ENCODE data around the gene WDR6.

Gene WDR6

DNA sequence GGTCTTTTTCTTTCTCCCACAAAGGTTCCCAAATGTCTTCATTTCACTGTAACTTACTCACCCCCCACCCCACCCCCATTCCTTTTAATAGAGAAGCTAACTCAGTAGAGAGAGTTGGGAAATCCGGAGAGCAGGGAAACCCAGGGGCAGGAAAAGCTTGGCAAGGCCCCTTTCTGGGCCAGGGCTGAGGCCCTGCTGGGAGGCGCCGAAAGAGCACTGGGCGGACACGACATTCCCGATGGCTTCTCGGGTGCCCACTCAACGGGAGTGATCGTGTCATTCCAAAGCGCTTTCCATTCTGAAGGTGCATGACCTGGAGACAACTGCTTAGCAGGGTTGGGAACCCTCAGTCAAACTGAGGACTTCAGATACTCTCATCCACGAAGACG, 12.7 kb downstream of the WDR6 start:
- peaks cover 42% of the 10 kb centered on the region for H3K4me1 Mint-ChIP-seq
- peak overlapping the region; percentile 77 for H3K27ac Mint-ChIP-seq
- no peaks in the 10 kb centered on the region for H3K27me3 Mint-ChIP-seq
- peaks cover 4% of the 10 kb centered on the region for H3K36me3 Mint-ChIP-seq
- peak overlapping the region; percentile 99 for H3K4me3 Mint-ChIP-seq
- H3K9me3 Mint-ChIP-seq = no peaks in the 10 kb centered on the region

- Mint-ChIP-seq H3K4me1 (peaks cover 48% of the 10 kb centered on the region), H3K27ac (peak overlapping the region; percentile 77), H3K27me3 (no peaks in the 10 kb centered on the region), H3K9me3 (no peaks in the 10 kb centered on the region), H3K4me3 (peak overlapping the region; percentile 99), H3K36me3 (peaks cover 6% of the 10 kb centered on the region)
Measured at GRCh38 chr3:49020330-49021212, 13.4 kb downstream of the WDR6 start.

DNA sequence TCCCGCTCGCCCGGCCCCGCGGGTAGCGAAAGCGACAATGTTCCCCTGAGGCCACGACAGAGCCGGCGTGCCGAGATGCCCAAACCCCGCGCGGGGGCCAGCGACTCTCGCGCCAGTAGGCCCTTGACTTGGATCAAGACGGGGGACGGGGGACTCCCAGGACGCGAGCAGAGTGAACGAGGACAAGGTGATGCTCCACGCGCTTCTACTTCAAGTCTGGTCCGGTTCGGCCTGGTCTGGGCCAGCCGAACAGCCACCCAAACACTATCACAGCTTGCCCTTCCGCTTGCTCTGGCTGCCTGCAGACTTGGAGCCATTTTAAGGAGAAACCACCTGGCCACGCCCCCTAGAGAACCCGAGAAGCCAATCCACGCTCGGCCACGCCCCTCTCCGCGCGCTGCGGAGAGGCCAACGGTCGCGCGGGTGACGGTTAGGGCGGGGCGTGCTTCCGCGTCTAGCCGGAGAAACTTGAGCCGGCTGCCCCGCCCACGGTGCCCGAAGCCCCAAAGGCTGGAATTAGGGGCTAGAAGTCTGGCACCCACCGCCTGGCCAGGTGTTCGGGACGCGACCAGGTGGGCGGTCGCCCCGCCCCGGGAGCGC, 14.1 kb downstream of the WDR6 start:
- Mint-ChIP-seq H3K9me3 (no peaks in the 10 kb centered on the region), H3K4me3 (peak overlapping the region; percentile 99), H3K27me3 (no peaks in the 10 kb centered on the region), H3K27ac (peak overlapping the region; percentile 99), H3K36me3 (peaks cover 10% of the 10 kb centered on the region), H3K4me1 (peaks cover 51% of the 10 kb centered on the region)

GRCh38 chr3:49021813-49022687, 14.9 kb downstream of the WDR6 start, which contains the start of gene NDUFAF3:
Gene NDUFAF3, plus strand, starts transcription at chr3:49022121. Its CDS starts 24 bp downstream, at chr3:49022145.
- Mint-ChIP-seq H3K27me3 (no peaks in the 10 kb centered on the region), H3K27ac (peak within 1 kb of the TSS; percentile 99), H3K4me1 (peaks cover 55% of the 10 kb centered on the region), H3K9me3 (no peaks in the 10 kb centered on the region), H3K36me3 (peaks cover 13% of the 10 kb centered on the region), H3K4me3 (peak within 1 kb of the TSS; percentile 99)

- peaks cover 16% of the 10 kb centered on the region for H3K36me3 Mint-ChIP-seq
- H3K27ac Mint-ChIP-seq = peak overlapping the region; percentile 93
- peak overlapping the region; percentile 95 for H3K4me3 Mint-ChIP-seq
- peaks cover 54% of the 10 kb centered on the region for H3K4me1 Mint-ChIP-seq
- H3K9me3 Mint-ChIP-seq = no peaks in the 10 kb centered on the region
- H3K27me3 Mint-ChIP-seq = no peaks in the 10 kb centered on the region
Measured at GRCh38 chr3:49022688-49023171, 15.5 kb downstream of the WDR6 start.

GRCh38 chr3:49023775-49024174, 16.6 kb downstream of the WDR6 start:
- H3K9me3 Mint-ChIP-seq = no peaks in the 10 kb centered on the region

DNA sequence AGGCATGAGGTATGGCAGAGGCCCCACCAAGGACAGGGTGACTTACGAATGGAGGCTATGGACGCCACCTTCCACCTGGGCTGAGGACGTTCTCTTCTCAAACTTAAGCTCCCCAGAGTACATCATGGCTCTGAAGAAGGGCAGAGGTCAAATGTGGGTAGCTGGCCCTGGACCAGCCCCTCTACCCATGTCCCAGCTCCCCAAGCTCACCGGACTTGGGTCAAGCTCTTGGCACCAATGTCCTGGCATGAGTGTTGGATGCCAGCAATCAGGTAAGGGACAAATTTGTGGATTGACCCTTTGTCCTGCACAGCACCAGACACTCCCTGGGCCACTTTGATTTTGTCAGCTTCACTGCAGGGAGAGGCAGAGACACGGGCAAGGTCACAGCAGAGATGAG, 17.3 kb downstream of the WDR6 start:
- no peaks in the 10 kb centered on the region for H3K27me3 Mint-ChIP-seq
- H3K4me1 Mint-ChIP-seq = peaks cover 65% of the 10 kb centered on the region
- no peak overlapping the region for H3K4me3 Mint-ChIP-seq
- peaks cover 24% of the 10 kb centered on the region for H3K36me3 Mint-ChIP-seq
- H3K9me3 Mint-ChIP-seq = no peaks in the 10 kb centered on the region
- H3K27ac Mint-ChIP-seq = no peak overlapping the region

More at GRCh38 chr3:49023775-49024174, 16.6 kb downstream of the WDR6 start:
- Mint-ChIP-seq H3K4me3 (peak overlapping the region; percentile 95), H3K27ac (no peak overlapping the region), H3K4me1 (peaks cover 62% of the 10 kb centered on the region), H3K27me3 (no peaks in the 10 kb centered on the region), H3K36me3 (peaks cover 22% of the 10 kb centered on the region)

DNA sequence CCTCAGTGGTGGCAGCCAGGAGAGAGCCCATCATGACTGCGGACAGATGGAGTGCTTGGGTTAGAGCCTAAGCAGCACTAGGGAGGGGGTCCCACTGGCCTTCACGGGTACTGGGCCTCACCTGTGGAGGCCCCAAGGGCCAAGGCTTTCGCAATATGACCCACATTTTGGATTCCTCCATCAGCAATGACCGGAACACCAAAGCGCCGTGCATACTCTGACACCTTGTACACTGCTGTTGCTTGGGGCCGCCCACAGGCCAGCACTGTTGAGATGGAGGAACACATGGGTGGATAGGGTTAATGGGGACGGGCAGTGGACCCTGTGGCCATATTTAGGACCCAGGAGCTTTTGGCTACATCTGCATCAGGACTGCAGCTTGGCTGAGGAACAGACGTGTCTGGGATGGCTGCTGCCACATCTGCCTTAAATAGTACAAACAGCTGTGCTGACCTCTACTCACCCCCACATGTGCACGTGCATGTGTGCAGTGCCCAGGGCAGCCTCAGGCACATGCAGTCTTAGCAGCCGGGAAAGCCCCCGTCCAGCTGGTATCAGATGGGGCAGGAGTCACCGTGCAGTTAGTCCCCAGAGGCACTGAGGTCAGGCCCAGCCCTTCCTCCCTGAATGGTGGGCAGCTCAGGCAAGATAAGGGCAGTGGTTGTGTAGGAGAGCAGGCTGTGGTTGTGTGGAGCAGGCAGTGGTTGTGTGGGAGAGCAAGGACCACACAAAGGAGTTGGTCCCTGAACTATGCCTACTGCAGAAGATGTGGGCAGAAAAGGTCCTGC, 18.0 kb downstream of the WDR6 start:
- H3K36me3 Mint-ChIP-seq = peaks cover 24% of the 10 kb centered on the region
- peak overlapping the region; percentile 72 for H3K4me3 Mint-ChIP-seq
- H3K27me3 Mint-ChIP-seq = no peaks in the 10 kb centered on the region
- H3K9me3 Mint-ChIP-seq = no peaks in the 10 kb centered on the region
- peak overlapping the region; percentile 89 for H3K27ac Mint-ChIP-seq
- peaks cover 61% of the 10 kb centered on the region for H3K4me1 Mint-ChIP-seq

- H3K4me3 Mint-ChIP-seq = peak overlapping the region; percentile 72
- H3K9me3 Mint-ChIP-seq = no peaks in the 10 kb centered on the region
- peaks cover 24% of the 10 kb centered on the region for H3K36me3 Mint-ChIP-seq
- H3K27ac Mint-ChIP-seq = peak overlapping the region; percentile 89
- peaks cover 59% of the 10 kb centered on the region for H3K4me1 Mint-ChIP-seq
- no peaks in the 10 kb centered on the region for H3K27me3 Mint-ChIP-seq
Measured at GRCh38 chr3:49025793-49026520, 18.8 kb downstream of the WDR6 start.

GRCh38 chr3:49026536-49026935, 19.3 kb downstream of the WDR6 start:
- H3K36me3 Mint-ChIP-seq = peaks cover 25% of the 10 kb centered on the region
- H3K27me3 Mint-ChIP-seq = no peaks in the 10 kb centered on the region
- no peaks in the 10 kb centered on the region for H3K9me3 Mint-ChIP-seq
- H3K4me1 Mint-ChIP-seq = peaks cover 55% of the 10 kb centered on the region
- H3K27ac Mint-ChIP-seq = peak overlapping the region; percentile 35
- H3K4me3 Mint-ChIP-seq = peak overlapping the region; percentile 26

GRCh38 chr3:49027634-49028033, 20.4 kb downstream of the WDR6 start:
- H3K27me3 Mint-ChIP-seq = no peaks in the 10 kb centered on the region
- peaks cover 55% of the 10 kb centered on the region for H3K4me1 Mint-ChIP-seq
- no peaks in the 10 kb centered on the region for H3K9me3 Mint-ChIP-seq
- H3K27ac Mint-ChIP-seq = peak overlapping the region; percentile 97
- peak overlapping the region; percentile 98 for H3K4me3 Mint-ChIP-seq
- peaks cover 24% of the 10 kb centered on the region for H3K36me3 Mint-ChIP-seq

GRCh38 chr3:49028298-49028672, 21.1 kb downstream of the WDR6 start:
- Mint-ChIP-seq H3K27ac (peak overlapping the region; percentile 97), H3K9me3 (no peaks in the 10 kb centered on the region), H3K36me3 (peaks cover 22% of the 10 kb centered on the region), H3K4me1 (peaks cover 51% of the 10 kb centered on the region), H3K27me3 (no peaks in the 10 kb centered on the region), H3K4me3 (peak overlapping the region; percentile 98)

- H3K27me3 Mint-ChIP-seq = no peaks in the 10 kb centered on the region
- peaks cover 47% of the 10 kb centered on the region for H3K4me1 Mint-ChIP-seq
- peak within 1 kb of the TSS; percentile 98 for H3K4me3 Mint-ChIP-seq
- H3K27ac Mint-ChIP-seq = peak within 1 kb of the TSS; percentile 97
- H3K36me3 Mint-ChIP-seq = peaks cover 22% of the 10 kb centered on the region
- no peaks in the 10 kb centered on the region for H3K9me3 Mint-ChIP-seq
Measured at GRCh38 chr3:49028673-49029562, 21.7 kb downstream of the WDR6 start, which contains the start of gene IMPDH2. Gene IMPDH2, minus strand, starts transcription at chr3:49029398. Its CDS starts 48 bp downstream, at chr3:49029350.

Measured in activated naive CD4-positive, alpha-beta T cell treated with anti-CD3 and anti-CD28 coated beads, Interleukin-2, amount 50 U/mL, for 24 hours (primary cell).